T-cell (primary cell): Measurements from ENCODE around the gene MYRF. TPM values are rescaled to one million over a fixed set of nuclear protein-coding genes. Genes with fewer than 3 reads are reported as not detected.

Experiments
- total RNA-seq, 35 experiments: library from RNA in 6 of 35; stranded (reverse) in 6 of 35; fragments of 120-200 nt in 1 of 35; gene quantifications; one replicate each; pipeline versions ENCODE4 v1.2.1 to v1.2.4 and lab custom pipeline; 2013 to 2026

The MYRF gene
- total RNA-seq, 5 donors from 2014 or later (not counting 1 experiment from before 2014, with no cell fraction given): 0.95 to 4.9 (median 1.5) TPM

Other genes starting within 250 kb of the MYRF start
- gene LRRC10B, start 243.9 kb upstream of the MYRF start, total RNA-seq: under 1 TPM in 1 of 5 donors, not detected in 4; 0.21 TPM
- gene SYT7, start 171.6 kb upstream of the MYRF start, total RNA-seq: under 1 TPM in 3 of 5 donors, not detected in 2; 0.19 to 0.26 (median 0.20) TPM
- 1 to 10 TPM in 1 of 5 donors, under 1 TPM in 4; 0.15 to 1.6 (median 0.23) TPM for gene DAGLA, start 72.2 kb upstream of the MYRF start, total RNA-seq
- 10 to 100 TPM; 68.1 to 96.0 (median 87.8) TPM for gene TMEM258, start 40.0 kb downstream of the MYRF start, total RNA-seq
- 10 to 100 TPM in 4 of 5 donors, 1 to 10 TPM in 1; 8.5 to 12.6 (median 10.9) TPM for gene FEN1, start 40.3 kb downstream of the MYRF start, total RNA-seq
- gene FADS1, start 64.4 kb downstream of the MYRF start, total RNA-seq: 1 to 10 TPM; 1.9 to 8.8 (median 2.9) TPM
- 10 to 100 TPM in 1 of 5 donors, 1 to 10 TPM in 4; 1.9 to 20.9 (median 2.7) TPM for gene FADS2, start 75.7 kb downstream of the MYRF start, total RNA-seq
- gene FADS3, start 138.9 kb downstream of the MYRF start, total RNA-seq: 10 to 100 TPM in 3 of 5 donors, 1 to 10 TPM in 2; 6.5 to 17.1 (median 10.5) TPM
- gene RAB3IL1, start 164.9 kb downstream of the MYRF start, total RNA-seq: under 1 TPM in 2 of 5 donors, not detected in 3; 0.12 to 0.28 TPM
- under 1 TPM in 3 of 5 donors, not detected in 2; 0.07 to 0.23 (median 0.13) TPM for gene BEST1, start 197.7 kb downstream of the MYRF start, total RNA-seq
- gene FTH1, start 215.0 kb downstream of the MYRF start, total RNA-seq: 1,000 to 10,000 TPM in 2 of 5 donors, 100 to 1,000 TPM in 3; 575 to 1,574 (median 654) TPM